Activated CD8-positive, alpha-beta memory T cell treated with anti-CD3 and anti-CD28 coated beads for 36 hours (primary cell): ENCODE measurements around the gene ELK4. TPM values are rescaled to one million over a fixed set of nuclear protein-coding genes. Genes with fewer than 3 reads are reported as not detected.

Source experiments
- CTCF ChIA-PET: fragments of 350-600 bp; sonication (Branson Sonifier 250); formaldehyde crosslinking; loops from one replicate; lab custom pipeline; 2021; ENCODE audit warnings: antibody characterized with exemption; lab: Charles Lee
- POLR2A ChIA-PET: fragments of 350-600 bp; sonication (Branson Sonifier 250); formaldehyde crosslinking; loops from one replicate; lab custom pipeline; 2021; ENCODE audit warnings: antibody characterized with exemption; lab: Charles Lee
- total RNA-seq, 2 experiments: library from RNA; stranded (reverse); gene quantifications; one replicate each; pipeline ENCODE4 v1.2.3, GENCODE V29; 2021

Gene ELK4
- 10 to 100 TPM; 70.3 to 71.0 TPM for total RNA-seq

- POLR2A ChIA-PET, result interaction anchor here (0.6 to 3.9 kb wide), 8 partner anchors 31 to 1081 kb away, joined by 3 to 59 read pairs (median 3); partner anchors contain the start of genes NUCKS1 and SLC45A3
- CTCF ChIA-PET, result interaction anchor here (0.6 to 5.4 kb wide), 13 partner anchors 11 to 153 kb away, joined by 3 to 91 read pairs (median 4); no protein-coding TSS in a partner anchor
Measured at GRCh38 chr1:205631768-205632668, at the start of gene ELK4. Gene ELK4 (minus strand): TSS chr1:205632011. CDS start chr1:205623882, 8,129 bp downstream.

- ChIA-PET CTCF (interaction anchor here (0.8 to 1.9 kb wide), 2 partner anchors 22 to 30 kb away, joined by 3 to 8 read pairs; no protein-coding TSS in a partner anchor), POLR2A (no interaction called here)
Measured at GRCh38 chr1:205681364-205681763, 49.6 kb upstream of the ELK4 start.

- CTCF ChIA-PET, result interaction anchor here (0.6 to 1.9 kb wide), 5 partner anchors 22 to 123 kb away, joined by 3 to 9 read pairs (median 4); no protein-coding TSS in a partner anchor
- POLR2A ChIA-PET, result interaction anchor here (0.5 to 1.2 kb wide), 5 partner anchors 28 to 367 kb away, joined by 3 read pairs; partner anchors contain the start of genes ELK4 and RAB29
Measured at GRCh38 chr1:205680073-205680851, 48.5 kb upstream of the ELK4 start, which contains the start of gene SLC45A3. Gene SLC45A3 (minus strand): TSS chr1:205680509. CDS start chr1:205664656, 15,853 bp downstream.

- POLR2A ChIA-PET, result no interaction called here
- CTCF ChIA-PET, result interaction anchor here (0.7 to 1.8 kb wide), 4 partner anchors 20 to 283 kb away, joined by 3 to 9 read pairs (median 4); no protein-coding TSS in a partner anchor
Measured at GRCh38 chr1:205678286-205679111, 46.7 kb upstream of the ELK4 start.

- POLR2A ChIA-PET, result no interaction called here
- CTCF ChIA-PET, result interaction anchor here (0.6 to 1.4 kb wide), 2 partner anchors 19 to 193 kb away, joined by 3 to 10 read pairs; no protein-coding TSS in a partner anchor
Measured at GRCh38 chr1:205677167-205677566, 45.4 kb upstream of the ELK4 start.

GRCh38 chr1:205676597-205676996, 44.8 kb upstream of the ELK4 start:
- CTCF ChIA-PET, result interaction anchor here (1.4 kb wide), 1 partner anchor 19 kb away, joined by 10 read pairs; no protein-coding TSS in a partner anchor
- POLR2A ChIA-PET, result no interaction called here

GRCh38 chr1:205676002-205676401, 44.2 kb upstream of the ELK4 start:
- ChIA-PET CTCF (no interaction called here), POLR2A (no interaction called here)

- POLR2A ChIA-PET, result no interaction called here
- CTCF ChIA-PET, result no interaction called here
Measured at GRCh38 chr1:205675247-205675646, 43.4 kb upstream of the ELK4 start.

- CTCF ChIA-PET, result interaction anchor here (0.8 to 2.4 kb wide), 2 partner anchors 15 to 776 kb away, joined by 3 to 8 read pairs; no protein-coding TSS in a partner anchor
Measured at GRCh38 chr1:205672970-205673369, 41.2 kb upstream of the ELK4 start.

GRCh38 chr1:205672395-205672889, 40.6 kb upstream of the ELK4 start:
- ChIA-PET POLR2A (no interaction called here), CTCF (interaction anchor here (0.8 to 2.4 kb wide), 2 partner anchors 15 to 777 kb away, joined by 3 to 8 read pairs; no protein-coding TSS in a partner anchor)

More at GRCh38 chr1:205672970-205673369, 41.2 kb upstream of the ELK4 start:
- POLR2A ChIA-PET, result no interaction called here

GRCh38 chr1:205670611-205671430, 39.0 kb upstream of the ELK4 start:
- ChIA-PET CTCF (interaction anchor here (0.6 to 2.4 kb wide), 2 partner anchors 13 to 279 kb away, joined by 3 to 8 read pairs; no protein-coding TSS in a partner anchor), POLR2A (no interaction called here)

GRCh38 chr1:205670150-205670446, 38.3 kb upstream of the ELK4 start:
- POLR2A ChIA-PET, result no interaction called here
- CTCF ChIA-PET, result no interaction called here

- ChIA-PET CTCF (interaction anchor here (4.5 kb wide), 1 partner anchor 12 kb away, joined by 25 read pairs; no protein-coding TSS in a partner anchor), POLR2A (no interaction called here)
Measured at GRCh38 chr1:205669341-205670149, 37.7 kb upstream of the ELK4 start.

- CTCF ChIA-PET, result interaction anchor here (4.5 kb wide), 1 partner anchor 11 kb away, joined by 25 read pairs; no protein-coding TSS in a partner anchor
- POLR2A ChIA-PET, result no interaction called here
Measured at GRCh38 chr1:205668951-205669340, 37.1 kb upstream of the ELK4 start.

GRCh38 chr1:205667909-205668643, 36.3 kb upstream of the ELK4 start:
- ChIA-PET POLR2A (no interaction called here), CTCF (interaction anchor here (0.7 to 4.5 kb wide), 2 partner anchors 11 to 37 kb away, joined by 3 to 25 read pairs; no protein-coding TSS in a partner anchor)
